Cerebellar nuclear complex (tissue), 1 donor: Measurements from ENCODE around the gene CPNE5.

Experiments used
- DNase-seq, 2 experiments: peaks; one replicate each; lab custom pipeline; 2025; lab: John Stamatoyannopoulos, UW

The CPNE5 gene

GRCh38 chr6:36743538-36744303 is 95.5 kb downstream of the CPNE5 start:
- no peak for DNase-seq

GRCh38 chr6:36743032-36743431 is 96.2 kb downstream of the CPNE5 start:
- DNase-seq = no peak

- no peak for DNase-seq
Measured at GRCh38 chr6:36742146-36742545, 97.1 kb downstream of the CPNE5 start.

GRCh38 chr6:36740818-36741179 is 98.4 kb downstream of the CPNE5 start:
- no peak for DNase-seq

- DNase-seq = no peak
Measured at GRCh38 chr6:36739947-36740817, 99.1 kb downstream of the CPNE5 start.

GRCh38 chr6:36738108-36738507 is 101.1 kb downstream of the CPNE5 start:
- no peak for DNase-seq

- no peak for DNase-seq
Measured at GRCh38 chr6:36737043-36737785, 102.0 kb downstream of the CPNE5 start.

GRCh38 chr6:36735110-36736071 is 103.9 kb downstream of the CPNE5 start:
- peak in 1 of 2 experiments; percentile 15 for DNase-seq

- no peak for DNase-seq
Measured at GRCh38 chr6:36734486-36735060, 104.7 kb downstream of the CPNE5 start.

- DNase-seq = no peak
Measured at GRCh38 chr6:36733300-36733699, 105.9 kb downstream of the CPNE5 start.

GRCh38 chr6:36731622-36732310 is 107.5 kb downstream of the CPNE5 start:
- DNase-seq = no peak

- no peak for DNase-seq
Measured at GRCh38 chr6:36730424-36731380, 108.5 kb downstream of the CPNE5 start.

GRCh38 chr6:36729161-36729524 is 110.1 kb downstream of the CPNE5 start:
- no peak for DNase-seq

- no peak for DNase-seq
Measured at GRCh38 chr6:36728289-36729160, 110.7 kb downstream of the CPNE5 start.

GRCh38 chr6:36727505-36728021 is 111.7 kb downstream of the CPNE5 start:
- DNase-seq = no peak

- DNase-seq = no peak
Measured at GRCh38 chr6:36725581-36725980, 113.7 kb downstream of the CPNE5 start.

GRCh38 chr6:36724514-36725390 is 114.5 kb downstream of the CPNE5 start:
- no peak for DNase-seq
